HG02870 (cell line): ENCODE data around the gene HAS3.
A peak's percentile ranks its signal among the peaks of the same experiment; 100 is the strongest.

Experiments
- ATAC-seq: cut with Tn5 transposase; IDR thresholded peaks from one replicate; pipeline ENCODE4 v1.9.1; 2021; ENCODE audit warnings: mild to moderate bottlenecking, moderate library complexity; ENCODE audit not compliant: unreplicated experiment

HAS3 gene

GRCh38 chr16:69089091-69089910 is 16.2 kb upstream of the HAS3 start:
- no peak for ATAC-seq

DNA sequence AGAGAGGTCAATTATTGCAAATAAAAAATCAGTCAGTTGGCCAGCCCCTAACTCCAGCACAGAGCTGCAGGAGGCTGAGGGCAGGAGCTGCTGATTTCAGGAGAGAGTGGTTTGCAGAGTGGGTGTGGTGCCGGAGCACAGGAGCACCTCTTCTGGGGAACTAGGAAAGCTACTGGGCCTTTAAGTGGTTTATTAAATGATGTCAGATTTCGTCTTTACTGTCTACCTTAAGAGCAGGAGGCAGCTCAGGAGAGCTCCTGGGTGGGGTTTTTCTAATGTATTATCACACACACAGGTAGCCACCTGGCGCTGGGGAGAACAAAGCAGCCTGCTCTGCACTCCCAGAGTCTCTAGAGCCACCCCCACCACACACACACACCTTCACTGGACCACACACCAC is 11.5 kb upstream of the HAS3 start:
- no peak for ATAC-seq

- ATAC-seq: no peak
Measured at GRCh38 chr16:69094501-69094900, 11.0 kb upstream of the HAS3 start.

DNA sequence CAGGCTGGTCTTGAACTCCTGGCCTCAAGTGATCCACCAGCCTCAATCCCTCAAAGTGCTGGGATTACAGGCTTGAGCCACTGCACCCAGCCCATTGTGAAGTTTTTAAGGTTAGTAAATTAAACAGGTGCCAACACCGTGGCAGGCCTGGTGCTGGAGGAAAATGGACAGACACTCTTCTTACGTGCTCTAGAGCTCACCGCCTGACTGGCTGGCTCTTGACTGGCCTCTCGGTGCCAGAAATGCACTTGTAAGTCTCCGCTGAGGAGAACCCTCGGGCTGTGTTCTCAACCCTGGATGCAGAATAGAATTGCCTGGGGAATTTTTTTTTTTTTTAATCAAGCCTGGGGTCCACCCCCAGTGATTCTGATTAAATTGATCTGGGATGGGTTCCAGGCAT is 10.3 kb upstream of the HAS3 start:
- ATAC-seq: no peak

GRCh38 chr16:69100071-69100691 is 5.3 kb upstream of the HAS3 start:
- ATAC-seq: no peak

DNA sequence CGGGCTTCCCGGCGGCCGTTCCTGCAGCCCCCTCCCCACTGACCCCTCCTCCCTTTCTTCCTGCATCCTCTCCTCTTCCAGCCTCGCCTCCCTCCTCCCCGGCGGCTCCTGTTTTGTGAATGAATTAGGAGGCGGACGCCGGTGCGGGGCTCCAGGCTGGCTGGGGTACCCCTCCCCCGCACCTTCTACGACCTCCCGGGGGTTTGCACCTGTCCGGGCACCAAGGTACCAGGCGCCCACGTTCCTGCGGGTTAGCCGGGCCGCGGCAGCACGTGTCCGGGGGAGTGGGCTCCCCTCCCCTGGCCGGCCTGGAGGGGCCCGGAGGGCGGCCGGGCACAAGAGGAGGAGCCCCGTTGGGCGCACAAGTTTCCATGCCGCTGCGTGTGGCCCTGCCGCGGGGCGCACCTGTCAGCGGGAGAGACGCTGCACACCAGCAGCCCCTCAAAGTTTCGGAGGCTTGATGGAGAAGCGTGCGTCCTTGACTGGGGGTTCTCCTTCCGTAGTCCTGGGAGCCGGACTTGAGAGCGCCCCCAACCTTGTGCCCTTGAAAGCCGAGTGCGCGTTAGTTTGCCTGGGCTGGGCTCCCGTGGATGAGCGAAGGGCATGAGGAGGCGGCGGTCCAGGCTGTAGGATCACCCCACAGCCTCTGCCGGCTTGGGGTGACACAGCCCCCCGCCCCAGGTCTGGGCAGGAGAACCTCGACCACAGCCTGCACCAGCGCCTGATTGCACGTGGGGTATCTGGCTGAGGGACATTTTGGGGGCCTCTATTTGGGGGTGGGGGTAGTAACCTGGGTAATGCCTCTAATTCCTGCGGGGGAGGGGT is 1.2 kb downstream of the HAS3 start:
- ATAC-seq: no peak

DNA sequence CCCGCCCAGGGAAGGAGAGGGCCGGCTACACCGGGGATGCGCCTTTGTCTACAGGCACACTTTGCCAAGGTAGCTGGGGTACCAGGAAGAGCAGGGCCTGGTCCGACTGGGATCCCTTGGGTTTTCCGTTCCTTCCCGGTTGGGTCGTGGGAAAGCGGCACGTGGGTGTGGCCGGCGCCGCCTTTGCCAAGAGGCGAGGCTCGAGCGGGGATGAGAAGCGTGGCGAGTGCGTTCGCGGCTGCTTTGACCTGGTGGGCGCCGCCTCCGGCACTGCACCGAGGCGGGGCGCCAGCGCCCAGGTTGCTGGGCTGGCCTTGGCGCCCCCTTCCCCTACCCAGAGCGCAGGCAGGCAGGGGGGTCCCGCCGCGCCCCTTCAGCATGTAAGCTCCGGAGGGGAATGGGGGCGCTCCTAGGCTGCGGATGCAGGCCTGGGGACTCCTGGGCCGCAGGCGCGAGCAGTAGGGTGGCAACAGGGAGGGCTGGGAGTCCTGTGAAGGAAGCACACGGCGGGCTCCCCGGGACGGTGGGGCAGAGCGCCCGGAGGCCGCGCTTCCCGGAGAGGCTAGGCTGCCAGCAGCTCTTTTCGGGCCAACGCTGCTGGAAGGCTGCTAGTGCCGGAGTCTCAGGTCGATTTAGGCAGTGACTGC is 2.0 kb downstream of the HAS3 start:
- no peak for ATAC-seq

DNA sequence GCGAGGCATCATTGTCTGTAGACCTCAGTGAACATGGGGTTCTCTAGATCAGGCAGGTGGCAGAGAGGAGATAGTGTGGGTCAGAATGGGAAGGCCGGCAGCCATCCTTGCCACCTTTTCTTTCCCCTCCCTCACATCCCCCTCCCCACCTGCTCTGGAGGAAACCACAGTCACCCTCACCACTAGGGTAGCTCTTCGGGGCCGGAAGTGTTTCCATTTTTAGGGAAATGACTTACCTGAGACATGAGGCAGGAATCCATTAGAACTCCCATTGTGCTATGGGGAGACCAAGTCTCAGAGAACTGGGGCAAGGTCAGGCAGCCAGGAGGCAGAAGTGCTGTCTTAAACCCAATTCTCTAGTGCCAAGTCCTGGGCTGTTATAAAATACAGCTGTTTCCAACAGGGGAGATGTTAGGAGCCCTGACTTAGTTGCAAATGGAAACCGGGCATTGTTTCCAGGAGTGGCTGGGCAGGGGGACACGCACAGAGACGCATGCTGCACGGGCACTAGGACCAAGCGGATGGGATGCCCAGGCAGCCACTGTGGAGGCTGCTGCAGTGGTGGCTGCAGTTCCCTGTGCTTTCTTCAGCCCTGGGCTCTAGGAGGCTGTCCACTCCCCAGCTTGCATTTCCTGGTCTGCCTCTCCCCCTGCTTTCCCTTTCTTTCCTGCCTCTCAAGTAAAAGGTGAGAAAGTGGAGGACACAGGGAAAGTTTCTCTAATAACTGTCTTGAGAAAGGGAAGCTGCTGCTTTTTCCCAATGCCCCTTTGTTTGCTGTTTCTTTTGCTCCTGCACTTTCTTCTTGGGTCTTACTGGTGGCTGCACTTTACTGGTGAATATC is 2.8 kb downstream of the HAS3 start:
- no peak for ATAC-seq

- no peak for ATAC-seq
Measured at GRCh38 chr16:69108905-69109252, 3.4 kb downstream of the HAS3 start.

- ATAC-seq: no peak
Measured at GRCh38 chr16:69109486-69110270, 4.2 kb downstream of the HAS3 start.

GRCh38 chr16:69110406-69110805 is 5.0 kb downstream of the HAS3 start:
- ATAC-seq: no peak

- ATAC-seq: no peak
Measured at GRCh38 chr16:69111216-69111875, 5.9 kb downstream of the HAS3 start.

DNA sequence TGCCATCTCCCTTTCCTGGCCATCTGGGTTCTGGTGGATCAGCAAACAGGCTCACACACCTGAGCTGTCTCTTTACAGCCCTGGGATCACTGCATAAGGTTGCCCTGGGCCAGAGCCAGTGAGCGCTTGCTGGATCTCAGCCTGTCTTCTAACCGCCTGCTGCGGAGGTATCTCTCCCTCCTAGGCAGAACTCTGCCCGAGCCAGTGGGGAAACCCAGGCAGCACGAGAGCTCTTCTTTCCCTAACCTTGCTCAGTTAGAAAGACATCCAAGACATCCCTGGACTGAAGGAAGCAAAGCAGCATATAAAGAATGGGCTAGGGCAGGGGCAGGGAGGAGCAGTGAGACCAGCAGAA is 6.4 kb downstream of the HAS3 start:
- no peak for ATAC-seq

DNA sequence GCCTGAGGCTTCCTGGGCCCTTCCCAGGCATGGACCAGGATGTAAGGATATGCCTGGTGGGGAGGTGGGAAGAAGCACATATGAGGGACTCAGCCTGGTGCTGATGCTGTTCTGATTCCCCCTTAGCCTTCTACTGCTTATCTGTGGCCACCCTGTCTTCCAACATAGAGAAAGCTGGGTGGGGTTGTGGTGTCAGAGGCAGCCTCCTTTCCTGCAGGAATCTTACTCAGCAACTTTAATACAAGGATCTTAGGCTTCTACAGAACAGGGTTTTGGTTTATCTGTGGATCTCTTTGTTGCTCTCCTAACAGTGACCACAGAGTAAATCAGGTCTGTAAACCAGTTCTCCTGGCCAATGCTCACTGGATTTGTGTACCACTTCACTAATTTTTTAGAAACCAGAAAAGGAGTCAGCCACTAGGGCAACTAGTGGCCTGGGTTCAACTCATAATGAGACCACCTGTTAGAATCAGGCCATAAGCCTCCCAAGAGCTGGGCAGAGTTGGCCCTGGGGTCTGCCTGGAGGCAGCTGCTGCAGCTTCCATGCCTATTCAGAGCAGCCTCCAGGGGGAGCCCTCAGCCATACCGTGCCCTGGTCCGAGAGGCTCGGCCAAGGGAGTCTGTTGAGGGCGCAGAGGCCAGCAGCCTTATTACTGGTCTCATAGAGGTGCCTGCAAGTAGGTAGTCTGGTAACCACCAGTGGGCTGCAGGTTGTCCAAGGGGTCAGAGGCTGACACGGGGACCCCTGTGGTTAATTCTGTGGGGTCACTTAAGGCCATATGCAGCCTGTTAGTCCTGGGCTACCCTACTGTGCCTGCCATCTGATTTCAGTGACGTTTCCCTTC is 7.1 kb downstream of the HAS3 start:
- peak; percentile 75 for ATAC-seq

DNA sequence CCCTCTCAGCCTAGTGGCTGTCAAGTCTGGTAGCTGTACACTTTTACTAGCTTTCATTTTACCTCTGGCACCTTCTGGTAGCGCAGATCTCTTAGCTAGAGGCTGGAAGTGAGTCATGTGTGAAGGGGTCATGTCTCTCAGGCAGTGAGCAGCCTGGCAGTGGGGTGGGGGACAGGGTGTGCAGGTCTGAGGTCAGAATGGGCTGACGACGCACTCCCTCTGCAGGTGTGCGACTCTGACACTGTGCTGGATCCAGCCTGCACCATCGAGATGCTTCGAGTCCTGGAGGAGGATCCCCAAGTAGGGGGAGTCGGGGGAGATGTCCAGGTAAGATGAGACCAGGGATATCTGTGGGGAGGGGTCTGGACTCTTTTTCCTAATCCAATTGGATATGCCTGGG is 7.8 kb downstream of the HAS3 start:
- ATAC-seq: no peak

DNA sequence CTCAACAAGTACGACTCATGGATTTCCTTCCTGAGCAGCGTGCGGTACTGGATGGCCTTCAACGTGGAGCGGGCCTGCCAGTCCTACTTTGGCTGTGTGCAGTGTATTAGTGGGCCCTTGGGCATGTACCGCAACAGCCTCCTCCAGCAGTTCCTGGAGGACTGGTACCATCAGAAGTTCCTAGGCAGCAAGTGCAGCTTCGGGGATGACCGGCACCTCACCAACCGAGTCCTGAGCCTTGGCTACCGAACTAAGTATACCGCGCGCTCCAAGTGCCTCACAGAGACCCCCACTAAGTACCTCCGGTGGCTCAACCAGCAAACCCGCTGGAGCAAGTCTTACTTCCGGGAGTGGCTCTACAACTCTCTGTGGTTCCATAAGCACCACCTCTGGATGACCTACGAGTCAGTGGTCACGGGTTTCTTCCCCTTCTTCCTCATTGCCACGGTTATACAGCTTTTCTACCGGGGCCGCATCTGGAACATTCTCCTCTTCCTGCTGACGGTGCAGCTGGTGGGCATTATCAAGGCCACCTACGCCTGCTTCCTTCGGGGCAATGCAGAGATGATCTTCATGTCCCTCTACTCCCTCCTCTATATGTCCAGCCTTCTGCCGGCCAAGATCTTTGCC is 9.0 kb downstream of the HAS3 start:
- ATAC-seq: no peak

DNA sequence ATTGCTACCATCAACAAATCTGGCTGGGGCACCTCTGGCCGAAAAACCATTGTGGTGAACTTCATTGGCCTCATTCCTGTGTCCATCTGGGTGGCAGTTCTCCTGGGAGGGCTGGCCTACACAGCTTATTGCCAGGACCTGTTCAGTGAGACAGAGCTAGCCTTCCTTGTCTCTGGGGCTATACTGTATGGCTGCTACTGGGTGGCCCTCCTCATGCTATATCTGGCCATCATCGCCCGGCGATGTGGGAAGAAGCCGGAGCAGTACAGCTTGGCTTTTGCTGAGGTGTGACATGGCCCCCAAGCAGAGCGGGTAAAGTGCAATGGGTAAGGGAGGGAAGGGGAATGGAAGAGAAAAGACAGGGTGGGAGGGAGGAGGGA is 9.5 kb downstream of the HAS3 start:
- ATAC-seq: no peak

- ATAC-seq: no peak
Measured at GRCh38 chr16:69115361-69115760, 9.9 kb downstream of the HAS3 start.
